ENCODE measurements around the gene ENTPD3.
"Not testable (repeated sequence)": the region's sequence is repeated elsewhere in the genome, so short reads cannot be mapped to it uniquely, and the experiment has no call there.

Gene ENTPD3

DNA sequence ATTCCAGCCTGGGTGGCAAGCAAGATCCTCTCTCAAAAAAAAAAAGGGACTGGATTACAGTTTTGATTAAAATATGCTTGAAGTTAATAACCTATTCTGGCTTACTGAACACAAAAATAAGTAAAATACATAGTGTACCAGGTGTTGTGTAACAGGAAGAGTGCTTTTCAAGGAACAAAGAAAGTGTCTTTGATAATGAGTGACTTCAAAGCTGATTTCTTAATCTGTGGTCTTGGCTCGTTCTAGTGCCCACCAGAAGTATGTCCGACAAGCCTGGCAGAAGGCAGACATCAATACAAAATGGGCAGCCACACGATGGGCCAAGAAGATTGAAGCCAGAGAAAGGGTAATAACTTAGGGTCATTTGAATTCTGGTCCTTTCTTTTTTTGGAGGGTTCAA is 74.2 kb downstream of the ENTPD3 start:
- H3K9me3 ChIP-seq, result no peaks in the 10 kb centered on the region
- H3K27me3 ChIP-seq, result no peaks in the 10 kb centered on the region
- no peak for DNase-seq
- TF ChIP-seq, protein P1, sequence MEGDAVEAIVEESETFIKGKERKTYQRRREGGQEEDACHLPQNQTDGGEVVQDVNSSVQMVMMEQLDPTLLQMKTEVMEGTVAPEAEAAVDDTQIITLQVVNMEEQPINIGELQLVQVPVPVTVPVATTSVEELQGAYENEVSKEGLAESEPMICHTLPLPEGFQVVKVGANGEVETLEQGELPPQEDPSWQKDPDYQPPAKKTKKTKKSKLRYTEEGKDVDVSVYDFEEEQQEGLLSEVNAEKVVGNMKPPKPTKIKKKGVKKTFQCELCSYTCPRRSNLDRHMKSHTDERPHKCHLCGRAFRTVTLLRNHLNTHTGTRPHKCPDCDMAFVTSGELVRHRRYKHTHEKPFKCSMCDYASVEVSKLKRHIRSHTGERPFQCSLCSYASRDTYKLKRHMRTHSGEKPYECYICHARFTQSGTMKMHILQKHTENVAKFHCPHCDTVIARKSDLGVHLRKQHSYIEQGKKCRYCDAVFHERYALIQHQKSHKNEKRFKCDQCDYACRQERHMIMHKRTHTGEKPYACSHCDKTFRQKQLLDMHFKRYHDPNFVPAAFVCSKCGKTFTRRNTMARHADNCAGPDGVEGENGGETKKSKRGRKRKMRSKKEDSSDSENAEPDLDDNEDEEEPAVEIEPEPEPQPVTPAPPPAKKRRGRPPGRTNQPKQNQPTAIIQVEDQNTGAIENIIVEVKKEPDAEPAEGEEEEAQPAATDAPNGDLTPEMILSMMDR (IDR thresholded peaks at IDR 0.05), result no peak
- H3K4me1 ChIP-seq, result peaks cover 0 to 29% (median 22%) of the 10 kb centered on the region in 4 donors
- H3K4me3 ChIP-seq, result no peak overlapping the region
- intact Hi-C loops (cut with DNase I; ENCODE audit: low total_unique reads), result no loop called here
- H3K27ac ChIP-seq, result no peak overlapping the region
- H3K36me3 ChIP-seq, result peaks cover 58 to 68% (median 59%) of the 10 kb centered on the region in 3 donors

DNA sequence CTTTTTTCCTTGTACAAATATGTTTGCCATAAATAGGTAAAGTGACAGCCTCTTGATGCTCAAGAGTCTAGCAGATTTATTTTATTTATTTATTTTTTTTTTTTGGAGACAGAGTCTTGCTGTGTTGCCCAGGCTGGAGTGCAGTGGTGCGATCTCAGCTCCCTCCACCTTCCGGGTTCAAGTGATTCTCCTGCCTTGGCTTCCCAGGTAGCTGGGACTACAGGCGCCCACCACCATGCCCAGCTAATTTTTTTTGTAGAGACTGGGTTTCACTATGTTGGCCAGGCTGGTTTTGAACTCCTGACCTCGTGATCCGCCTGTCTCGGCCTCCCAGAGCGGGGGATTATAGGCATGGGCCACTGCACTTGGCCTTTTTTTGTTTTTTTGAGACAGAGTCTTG is 75.9 kb downstream of the ENTPD3 start:
- intact Hi-C loops (cut with DNase I; ENCODE audit: low total_unique reads), result not testable (repeated sequence)

DNA sequence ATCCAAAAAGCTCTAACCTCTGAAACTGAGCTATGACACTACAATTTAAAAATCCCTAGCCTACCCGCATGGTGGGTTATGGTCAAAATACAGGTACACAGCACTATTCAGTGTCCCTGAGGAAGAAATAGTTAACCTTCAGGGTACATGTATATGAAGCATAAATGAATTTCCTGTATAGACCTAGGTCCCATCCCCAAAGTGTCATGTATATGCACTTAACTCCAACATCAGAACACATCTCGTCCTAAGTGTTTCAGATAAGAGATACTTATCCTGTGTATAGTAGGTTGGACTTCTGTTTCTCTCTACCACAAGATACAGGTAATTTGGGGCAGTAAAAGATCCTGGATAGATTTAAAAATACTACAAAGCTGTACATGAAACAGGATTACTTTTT is 76.6 kb downstream of the ENTPD3 start:
- Histone ChIP-seq H3K9me3 (no peaks in the 10 kb centered on the region), H3K27me3 (no peaks in the 10 kb centered on the region), H3K4me1 (peaks cover 0 to 12% (median 9%) of the 10 kb centered on the region in 4 donors), H3K4me3 (no peak overlapping the region), H3K27ac (no peak overlapping the region), H3K36me3 (peaks cover 52 to 71% (median 61%) of the 10 kb centered on the region in 3 donors)
- TF ChIP-seq, protein P1 (IDR thresholded peaks at IDR 0.05), result no peak
- intact Hi-C loops (cut with DNase I; ENCODE audit: low total_unique reads), result no loop called here
- DNase-seq, result no peak

More for the DNA sequence above, 75.9 kb downstream of the ENTPD3 start:
- Histone ChIP-seq H3K36me3 (peaks cover 58 to 74% (median 63%) of the 10 kb centered on the region in 3 donors), H3K4me1 (peaks cover 0 to 19% (median 16%) of the 10 kb centered on the region in 4 donors)
- H3K27ac ChIP-seq, H3K4me3 ChIP-seq, DNase-seq, H3K9me3 ChIP-seq, H3K27me3 ChIP-seq: not testable (repeated sequence)

DNA sequence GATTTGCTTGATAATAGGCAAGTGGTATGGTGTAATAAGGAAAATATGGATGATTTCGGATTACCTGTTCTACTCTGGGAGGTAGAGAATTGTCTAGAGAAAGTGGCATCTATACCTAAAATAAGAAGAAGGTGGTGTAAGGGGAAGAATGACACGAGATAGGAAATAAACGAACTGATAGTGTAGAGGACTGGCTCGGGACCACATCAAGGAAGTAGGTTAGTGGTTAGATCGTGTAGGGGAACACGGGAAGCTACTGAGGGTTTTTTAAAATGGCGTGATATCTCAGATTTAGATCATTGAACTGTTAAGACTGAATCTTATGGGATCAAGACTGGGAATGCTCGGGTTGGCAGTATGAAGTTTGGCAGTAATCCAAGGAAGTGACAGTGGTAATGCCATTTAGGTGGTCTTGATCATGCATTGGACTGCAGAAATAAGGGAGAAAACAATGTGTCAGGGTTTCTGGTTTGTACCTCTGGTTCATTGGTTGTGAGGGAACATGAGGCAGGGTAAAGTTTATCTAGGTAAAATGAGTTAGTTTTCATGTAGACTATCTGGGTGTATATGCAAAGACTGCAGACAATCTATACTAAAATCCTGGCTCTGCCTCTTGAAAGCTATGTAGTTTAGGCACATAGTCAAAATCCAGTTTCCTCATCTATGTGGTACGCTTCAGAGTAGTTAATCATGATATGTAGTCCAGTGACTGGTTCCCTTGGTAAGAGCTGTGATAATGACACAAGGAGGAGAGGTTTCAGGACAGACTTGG is 77.5 kb downstream of the ENTPD3 start:
- peaks cover 43 to 62% (median 51%) of the 10 kb centered on the region in 3 donors for H3K36me3 ChIP-seq
- TF ChIP-seq, protein P1 (IDR thresholded peaks at IDR 0.05), result no peak
- no peak overlapping the region for H3K27ac ChIP-seq
- no peak for DNase-seq
- no peaks in the 10 kb centered on the region for H3K27me3 ChIP-seq
- no peaks in the 10 kb centered on the region for H3K9me3 ChIP-seq
- peaks cover 0 to 2% (median 0%) of the 10 kb centered on the region in 4 donors for H3K4me1 ChIP-seq
- intact Hi-C loops (cut with DNase I; ENCODE audit: low total_unique reads), result no loop called here
- no peak overlapping the region for H3K4me3 ChIP-seq

DNA sequence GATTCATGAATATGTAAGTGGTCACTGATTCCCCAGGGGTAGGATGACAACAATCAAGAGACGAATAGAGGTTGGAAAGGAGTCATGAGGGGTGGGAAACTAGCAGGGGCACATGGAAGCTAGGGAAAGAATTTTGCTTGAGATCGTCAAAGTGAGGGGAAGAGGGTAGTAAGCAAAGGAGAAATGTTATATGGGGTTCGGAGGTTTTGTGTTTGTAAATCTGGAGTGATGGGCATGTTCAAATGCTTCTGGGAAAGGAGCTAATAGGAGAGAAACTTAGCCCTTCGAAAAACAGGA is 78.1 kb downstream of the ENTPD3 start:
- no peak overlapping the region for H3K4me3 ChIP-seq
- no peaks in the 10 kb centered on the region for H3K9me3 ChIP-seq
- H3K4me1 ChIP-seq, result peaks cover 0 to 2% (median 0%) of the 10 kb centered on the region in 4 donors
- TF ChIP-seq, protein P1 (IDR thresholded peaks at IDR 0.05), result no peak
- no peaks in the 10 kb centered on the region for H3K27me3 ChIP-seq
- intact Hi-C loops (cut with DNase I; ENCODE audit: low total_unique reads), result no loop called here
- H3K36me3 ChIP-seq, result peaks cover 39 to 57% (median 46%) of the 10 kb centered on the region in 3 donors
- no peak for DNase-seq
- H3K27ac ChIP-seq, result no peak overlapping the region

DNA sequence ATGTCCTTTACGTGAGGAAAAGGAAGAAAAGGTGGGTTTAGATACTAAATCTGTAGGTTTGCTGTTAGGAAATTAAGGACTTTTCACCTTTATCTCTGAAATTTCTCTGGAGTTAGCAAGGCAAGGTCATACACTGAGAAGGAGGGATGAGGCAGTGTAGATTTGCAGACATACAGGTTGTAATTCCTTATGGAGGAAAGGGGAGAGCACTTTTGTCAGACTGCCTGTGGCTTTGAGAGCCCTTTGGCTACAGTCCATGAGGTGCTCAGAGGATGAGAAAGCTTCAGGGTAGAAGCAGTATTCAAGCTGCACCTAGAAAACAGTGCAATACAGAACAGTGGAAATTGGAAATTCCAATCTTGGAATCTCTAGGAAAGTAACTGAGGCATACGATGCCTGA is 78.5 kb downstream of the ENTPD3 start:
- Histone ChIP-seq H3K27me3 (no peaks in the 10 kb centered on the region), H3K27ac (no peak overlapping the region), H3K36me3 (peaks cover 35 to 53% (median 42%) of the 10 kb centered on the region in 3 donors), H3K4me1 (peaks cover 0 to 2% (median 0%) of the 10 kb centered on the region in 4 donors), H3K4me3 (no peak overlapping the region), H3K9me3 (no peaks in the 10 kb centered on the region)
- TF ChIP-seq, protein P1 (IDR thresholded peaks at IDR 0.05), result no peak
- intact Hi-C loops (cut with DNase I; ENCODE audit: low total_unique reads), result no loop called here
- DNase-seq, result no peak
